NCI-H524 treated with DMSO at 0.1 percent for 48 hours (cell line): ENCODE measurements around the gene TMEM53.

ENCODE experiments used
- DNase-seq: peaks from one replicate; lab custom pipeline; 2025; lab: John Stamatoyannopoulos, UW

TMEM53 gene

DNA sequence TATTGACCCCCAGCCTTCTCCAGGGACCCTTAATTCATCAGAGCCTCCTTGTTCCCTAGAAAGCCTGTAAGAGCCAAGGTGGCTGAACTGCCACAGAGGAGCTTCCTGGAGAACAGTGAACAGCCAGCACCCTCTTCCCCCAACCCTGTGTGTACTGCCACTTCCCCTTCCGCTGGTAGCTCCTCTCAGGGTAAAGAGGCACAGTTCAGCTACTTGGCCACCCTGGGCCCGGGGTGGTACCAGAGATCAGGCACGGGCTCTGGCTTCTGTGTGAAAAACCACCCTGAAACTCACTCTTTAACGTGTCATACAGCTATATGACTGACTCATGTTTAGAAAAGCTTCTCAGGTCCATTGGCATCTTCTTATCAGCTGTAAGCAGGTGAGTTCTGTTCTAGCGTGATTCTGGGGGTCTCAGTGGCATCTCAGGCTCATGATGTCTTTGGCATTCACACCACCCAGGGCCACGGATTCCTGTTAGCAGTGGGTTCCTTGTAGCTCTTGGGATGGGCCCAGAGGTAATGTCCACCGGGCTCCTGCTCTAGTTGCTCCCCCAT is 22.6 kb upstream of the TMEM53 start:
- no peak for DNase-seq

GRCh38 chr1:44696101-44696500 is 21.8 kb upstream of the TMEM53 start:
- no peak for DNase-seq

DNA sequence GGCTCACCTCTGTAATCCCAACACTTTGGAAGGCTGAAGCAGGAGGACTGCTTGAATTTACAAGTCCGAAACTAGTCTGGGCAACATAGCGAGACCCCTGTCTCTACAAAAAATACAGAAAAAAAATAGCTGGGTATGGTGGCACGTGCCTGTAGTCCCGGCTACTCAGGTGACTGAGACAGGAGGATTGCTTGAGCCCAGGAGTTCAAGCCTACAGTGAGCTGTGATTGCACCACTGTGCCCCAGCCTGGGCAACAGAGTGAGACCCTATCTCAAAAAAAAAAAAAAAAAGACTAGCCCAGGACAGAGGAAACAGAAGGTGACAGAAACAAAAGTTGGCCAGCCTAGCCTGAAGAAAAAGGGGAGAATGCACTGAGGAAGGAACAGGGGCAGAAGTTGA is 21.4 kb upstream of the TMEM53 start:
- DNase-seq = no peak

GRCh38 chr1:44694863-44695478 is 20.7 kb upstream of the TMEM53 start:
- no peak for DNase-seq

GRCh38 chr1:44693900-44694299 is 19.6 kb upstream of the TMEM53 start:
- no peak for DNase-seq

DNA sequence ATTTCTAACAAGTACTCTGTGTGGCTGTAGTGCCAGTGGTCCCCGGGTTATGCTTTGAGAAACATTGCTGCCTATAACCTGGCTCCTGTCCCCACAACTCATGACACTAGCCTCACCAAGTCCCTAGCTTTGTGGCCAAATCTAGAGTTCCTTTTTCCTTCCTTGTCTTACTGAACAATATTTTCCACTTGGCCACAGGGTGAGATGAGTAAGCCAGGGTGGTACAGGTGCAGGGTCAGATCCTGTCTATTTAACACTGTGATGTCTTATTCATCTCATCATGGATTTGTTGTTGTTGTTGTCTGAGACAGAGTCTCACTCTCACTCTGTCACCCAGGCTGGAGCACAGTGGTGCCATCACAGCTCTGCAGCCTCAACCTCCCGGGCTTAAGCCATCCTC is 18.9 kb upstream of the TMEM53 start:
- DNase-seq = no peak

DNA sequence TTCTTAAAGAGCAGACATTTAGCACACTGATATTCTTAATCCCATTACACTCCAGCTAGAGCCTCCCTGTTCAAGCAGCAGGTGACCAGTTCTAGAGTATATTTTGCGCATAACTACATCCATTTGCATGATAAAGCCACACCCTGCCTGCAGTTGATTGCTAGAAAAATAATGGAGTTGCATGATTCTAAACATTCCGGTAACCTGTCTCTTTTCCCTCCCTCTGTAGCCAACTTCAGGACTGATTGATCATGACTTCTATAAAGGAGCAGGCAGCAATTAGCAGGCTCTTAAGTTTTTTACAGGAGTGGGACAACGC is 15.1 kb upstream of the TMEM53 start:
- DNase-seq = no peak

GRCh38 chr1:44688760-44689446 is 14.6 kb upstream of the TMEM53 start:
- DNase-seq = no peak

GRCh38 chr1:44685881-44686280 is 11.6 kb upstream of the TMEM53 start:
- no peak for DNase-seq

DNA sequence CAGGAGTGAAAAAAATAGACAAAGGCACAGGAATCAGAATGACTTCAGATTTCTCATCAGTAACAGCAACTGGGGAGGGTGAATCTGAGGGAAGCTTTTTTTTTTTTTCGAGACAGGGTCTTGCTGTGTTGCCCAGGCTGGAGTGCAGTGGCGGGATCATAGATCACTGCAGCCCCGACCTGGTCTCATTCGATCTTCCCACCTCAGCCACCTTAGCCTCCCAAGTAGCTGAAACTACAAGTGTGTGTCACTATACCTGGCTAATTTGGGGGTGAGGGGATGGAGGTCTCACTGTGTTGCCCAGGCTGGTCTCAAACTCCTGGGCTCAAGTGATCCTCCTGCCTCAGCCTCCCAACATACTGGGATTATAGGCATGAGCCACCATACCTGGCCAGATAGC is 10.9 kb upstream of the TMEM53 start:
- DNase-seq = no peak

DNA sequence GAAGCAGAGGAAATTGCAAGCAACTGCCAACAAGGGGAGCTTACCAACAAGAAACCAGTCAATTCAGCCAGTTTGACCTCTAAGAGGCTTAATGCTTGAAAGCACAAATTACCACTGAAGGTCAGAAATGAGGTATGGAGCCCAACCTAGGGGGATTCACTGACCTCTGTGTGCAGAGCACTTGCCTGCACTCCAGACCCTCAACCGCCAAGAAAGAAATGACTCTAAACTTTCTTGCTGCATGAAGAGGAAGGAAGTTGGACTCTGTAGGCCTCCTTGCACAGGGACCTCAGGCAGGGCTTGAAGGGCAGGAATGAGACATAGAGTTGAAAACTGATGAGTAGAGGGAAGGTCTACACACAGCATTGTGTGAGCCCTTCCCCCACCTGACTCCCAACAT is 10.2 kb upstream of the TMEM53 start:
- DNase-seq = no peak

- DNase-seq = no peak
These were observed 8.6 kb upstream of the TMEM53 start for GRCh38 chr1:44682883-44683265.

GRCh38 chr1:44681905-44682882 is 7.9 kb upstream of the TMEM53 start:
- DNase-seq = peak; percentile 38

DNA sequence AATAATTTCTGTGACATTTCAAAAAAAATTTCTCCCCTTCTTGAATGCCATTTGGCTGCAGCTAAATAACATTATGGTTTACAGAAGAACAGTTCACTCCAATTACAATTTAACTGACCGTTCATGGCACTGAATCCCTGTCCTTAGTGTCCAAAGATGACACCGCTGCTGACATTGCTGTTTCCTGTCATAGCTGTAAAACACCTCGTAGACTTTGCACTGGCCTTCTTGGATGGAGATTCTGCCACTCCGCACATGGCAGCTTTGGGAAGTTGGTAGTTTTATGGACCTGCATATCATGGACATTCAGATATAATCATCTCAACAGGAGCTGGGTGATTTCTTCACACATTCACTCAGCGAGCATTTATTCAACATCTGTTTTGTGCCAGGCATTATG is 5.2 kb upstream of the TMEM53 start:
- no peak for DNase-seq

- no peak for DNase-seq
These were observed 4.3 kb upstream of the TMEM53 start for GRCh38 chr1:44678626-44679025.

DNA sequence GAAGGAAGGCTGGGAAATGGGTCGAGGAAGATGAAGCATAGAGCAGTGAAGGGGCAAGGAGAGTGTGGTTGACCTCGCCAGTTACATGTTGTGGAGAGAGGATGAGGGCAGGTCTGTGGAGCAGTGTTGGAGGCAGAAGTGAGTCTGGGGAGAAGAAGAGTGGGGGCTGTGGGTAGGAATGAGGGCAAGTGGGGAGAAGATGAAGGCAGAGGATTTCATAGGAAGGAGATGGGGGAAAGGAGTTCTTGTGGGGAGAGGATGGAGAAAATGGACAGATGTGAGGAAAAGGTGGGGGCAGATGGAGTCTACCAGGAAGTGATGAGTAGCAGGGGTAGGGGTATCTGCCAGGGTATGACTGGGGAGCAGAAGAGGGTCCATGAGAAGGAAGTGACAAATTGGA is 3.8 kb upstream of the TMEM53 start:
- DNase-seq = no peak

GRCh38 chr1:44677201-44677766 is 3.0 kb upstream of the TMEM53 start:
- DNase-seq = no peak

DNA sequence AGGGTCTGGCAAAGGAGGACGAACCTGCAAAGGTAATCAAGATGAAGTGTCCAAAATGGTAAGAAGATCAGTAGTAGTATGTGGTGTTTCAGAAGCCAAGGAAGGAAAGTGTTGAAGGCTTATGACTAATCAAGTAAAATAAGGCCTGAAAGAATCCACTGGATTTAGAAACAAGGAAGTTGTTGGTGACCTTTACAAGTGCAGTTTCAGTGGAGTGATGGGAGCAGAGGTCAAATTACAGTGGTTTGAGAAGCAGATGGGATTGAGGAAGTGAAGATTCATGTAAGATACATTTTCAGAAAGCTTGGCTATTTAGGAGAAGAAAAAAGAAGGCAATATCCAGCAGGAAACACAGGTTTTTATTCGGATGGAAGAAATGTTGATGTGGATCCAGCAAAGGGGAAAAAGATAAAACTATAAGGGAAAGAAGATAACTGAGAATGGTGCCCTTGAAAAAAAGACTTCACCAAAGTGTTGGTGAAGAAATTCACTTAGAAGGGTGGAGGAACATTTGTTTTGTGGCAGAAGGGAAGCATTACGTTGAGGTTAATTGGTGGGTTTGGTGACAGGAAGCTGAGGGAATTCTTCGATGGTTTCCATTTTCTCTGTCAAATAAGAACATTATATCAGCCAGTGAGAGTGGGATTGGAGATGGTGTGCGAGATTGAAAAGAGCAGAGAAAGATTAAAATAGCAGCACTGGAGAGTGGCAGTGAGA is 2.4 kb upstream of the TMEM53 start:
- no peak for DNase-seq

DNA sequence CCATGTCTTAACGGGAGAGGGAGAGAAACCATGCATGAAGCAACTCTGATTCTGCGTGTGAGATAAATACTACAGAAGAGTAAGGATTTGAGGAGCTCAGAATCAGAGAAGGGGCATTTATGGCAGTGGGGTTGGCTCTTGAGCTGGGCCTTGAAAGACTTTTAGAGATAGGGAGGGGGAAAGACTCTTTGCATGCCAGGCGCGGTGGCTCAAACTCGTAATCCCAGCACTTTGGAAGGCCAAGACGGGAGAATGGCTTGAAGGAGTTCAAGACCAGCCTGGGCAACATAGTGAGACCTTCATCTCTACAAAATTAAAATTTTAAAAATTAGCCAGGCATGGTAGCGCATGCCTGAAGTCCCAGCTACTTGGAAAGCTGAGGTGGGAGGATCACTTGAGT is 905 bp upstream of the TMEM53 start:
- DNase-seq = no peak

GRCh38 chr1:44673675-44674112 is 587 bp downstream of the TMEM53 start:
- no peak for DNase-seq

- no peak for DNase-seq
These were observed 1.2 kb downstream of the TMEM53 start for GRCh38 chr1:44672961-44673674.
